Activated naive CD8-positive, alpha-beta T cell treated with anti-CD3 and anti-CD28 coated beads, Interleukin-2, amount 50 U/mL, for 16 hours (primary cell): Measurements from ENCODE around the gene AGBL1.

Source experiments
- DNase-seq: peaks from one replicate; pipeline ENCODE4 v3.0.0-alpha.2; 2020; ENCODE audit warnings: low read depth, low spot score

Gene AGBL1

DNA sequence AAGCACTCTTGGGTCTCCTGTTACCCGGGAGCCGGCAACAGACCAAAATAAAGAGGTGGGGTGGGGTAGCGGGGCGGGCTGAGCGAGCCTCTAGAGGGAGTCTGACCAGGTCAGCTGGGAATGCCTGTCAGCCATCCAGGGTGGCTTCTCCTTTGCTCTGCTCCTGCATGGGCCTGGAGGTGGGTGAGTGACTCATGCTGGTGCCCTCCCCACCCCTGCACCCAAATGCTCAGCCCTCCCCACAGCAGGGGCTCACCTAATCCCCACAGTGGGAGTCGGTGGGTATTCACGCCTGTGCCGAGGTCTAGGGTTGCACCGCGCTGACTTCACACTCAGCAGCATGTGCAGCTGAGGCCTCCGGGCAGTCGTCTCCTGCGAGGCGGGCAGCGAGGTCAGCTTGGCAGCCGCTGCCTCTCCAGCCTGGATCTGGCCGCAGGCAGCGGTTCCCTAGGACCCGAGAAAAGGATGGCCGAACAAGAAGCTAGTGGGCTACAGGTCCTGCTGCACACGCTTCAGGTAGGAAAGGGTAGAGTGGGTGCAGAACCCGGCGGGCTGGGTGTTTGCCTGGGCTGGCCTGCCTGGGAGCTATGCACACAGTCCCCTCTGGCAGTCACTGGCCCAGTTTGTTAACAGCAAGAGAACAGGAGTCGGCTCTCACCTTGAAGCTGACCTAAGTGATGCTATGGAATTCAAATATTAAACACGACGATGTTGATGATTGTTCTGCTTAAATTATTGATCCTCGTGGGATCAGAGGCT is at the start of gene AGBL1:
Gene AGBL1, plus strand, starts transcription at position 364 of the 759 bp plus-strand sequence.
- no peak for DNase-seq

DNA sequence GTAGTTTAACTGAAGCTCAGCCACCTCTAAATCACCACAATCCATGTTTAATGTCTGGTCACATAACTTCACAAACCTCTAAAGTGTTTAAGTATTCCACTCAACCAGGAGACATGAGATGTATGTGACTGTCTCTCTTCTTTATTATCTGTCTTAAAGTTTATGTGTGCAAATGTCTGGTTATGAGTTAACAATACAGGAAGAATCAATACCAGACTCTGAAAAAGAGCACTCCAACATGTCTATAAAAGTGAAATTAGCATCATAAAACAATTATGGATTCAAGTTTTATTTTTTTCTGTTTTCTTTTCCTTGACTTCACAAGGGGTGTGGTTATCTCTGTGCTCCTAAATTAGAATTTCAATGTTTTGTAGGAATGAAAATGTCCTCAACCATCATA is 44.8 kb upstream of the AGBL1 start:
- no peak for DNase-seq

DNA sequence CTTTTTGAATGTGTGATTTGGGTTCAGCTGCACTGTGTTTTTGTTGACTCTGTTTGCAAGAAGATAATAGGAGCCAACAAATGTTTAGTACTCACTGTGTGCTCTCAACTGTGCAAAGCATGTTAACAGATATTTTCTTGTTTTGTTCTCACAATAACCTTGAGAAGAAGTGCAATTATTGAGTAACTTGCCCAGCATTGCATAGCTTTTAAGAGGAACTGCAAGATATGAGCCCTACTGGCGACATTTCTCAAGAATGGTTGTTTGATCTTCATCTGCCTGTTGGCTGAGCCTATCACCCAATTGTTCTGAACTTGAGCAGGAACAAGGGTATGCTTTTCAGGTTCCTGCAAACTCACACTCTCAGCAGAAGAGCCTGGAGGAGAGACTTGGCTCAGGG is 43.4 kb upstream of the AGBL1 start:
- DNase-seq: no peak

GRCh38 chr15:86038491-86038890 is 41.2 kb upstream of the AGBL1 start:
- no peak for DNase-seq

- no peak for DNase-seq
These were observed 39.2 kb upstream of the AGBL1 start for GRCh38 chr15:86040356-86041033.

DNA sequence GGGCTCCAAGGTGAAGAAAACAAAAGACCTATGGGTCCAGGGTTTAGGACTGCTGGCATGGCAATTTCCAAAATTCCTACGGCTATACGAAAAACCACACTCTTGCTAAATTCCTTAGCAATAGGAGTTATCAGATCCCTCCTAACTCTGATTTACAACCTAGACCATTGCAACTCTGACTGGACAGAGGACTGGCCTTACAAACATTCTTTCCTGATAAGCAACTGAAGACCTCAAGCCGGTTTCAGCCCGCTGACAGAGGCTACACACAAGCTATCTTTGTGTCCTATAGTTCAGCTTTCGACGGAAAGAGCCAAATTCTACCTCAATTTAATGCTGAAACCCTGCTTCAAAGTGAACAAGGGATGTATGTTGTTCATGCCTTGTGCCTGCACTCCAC is 38.3 kb upstream of the AGBL1 start:
- no peak for DNase-seq

DNA sequence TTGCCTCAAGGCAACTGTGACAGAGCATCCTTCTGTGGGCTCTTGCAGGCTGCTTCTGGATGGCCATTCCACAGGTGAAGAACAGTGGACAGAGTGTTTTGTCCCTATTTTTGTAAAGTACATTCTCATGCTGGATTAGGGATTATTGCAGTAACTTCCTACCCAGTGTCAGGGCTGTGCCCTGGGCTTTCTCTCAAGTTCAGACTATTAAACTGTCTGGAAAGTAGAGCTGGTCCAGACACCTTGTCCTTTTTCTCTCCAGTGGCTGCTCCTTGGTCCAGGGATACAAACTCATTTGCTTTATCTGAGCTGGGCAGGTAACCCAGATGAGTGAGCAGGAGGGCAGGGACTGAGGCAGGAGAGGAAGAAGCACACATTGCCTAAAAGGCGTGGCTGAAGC is 37.4 kb upstream of the AGBL1 start:
- DNase-seq: no peak

GRCh38 chr15:86044981-86045380 is 34.7 kb upstream of the AGBL1 start:
- no peak for DNase-seq

GRCh38 chr15:86054338-86054737 is 25.3 kb upstream of the AGBL1 start:
- DNase-seq: no peak

- no peak for DNase-seq
These were observed 24.0 kb upstream of the AGBL1 start for GRCh38 chr15:86055688-86056087.

DNA sequence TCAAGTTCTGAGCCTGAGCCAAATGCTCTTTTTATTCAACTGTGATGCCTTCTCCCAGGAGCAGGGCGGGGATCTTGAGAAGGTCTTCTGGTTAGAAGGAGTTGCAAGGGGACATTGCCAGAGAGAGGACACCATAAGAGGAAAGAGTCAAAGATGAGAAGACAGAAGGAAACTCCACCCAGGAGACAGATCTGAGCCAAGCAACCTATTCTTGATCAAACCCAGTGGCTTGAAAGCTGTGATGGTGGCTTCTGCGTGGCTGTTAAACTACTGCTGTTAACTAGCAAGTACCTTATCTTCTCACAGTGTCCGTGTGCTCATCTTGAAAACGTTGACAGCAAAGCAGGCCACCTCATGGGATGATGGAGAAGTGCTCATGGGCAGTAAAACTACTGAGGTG is 19.8 kb upstream of the AGBL1 start:
- DNase-seq: no peak

- no peak for DNase-seq
These were observed 19.0 kb upstream of the AGBL1 start for GRCh38 chr15:86060674-86061073.

GRCh38 chr15:86061581-86061980 is 18.1 kb upstream of the AGBL1 start:
- no peak for DNase-seq

- DNase-seq: no peak
These were observed 16.9 kb upstream of the AGBL1 start for GRCh38 chr15:86062646-86063243.

DNA sequence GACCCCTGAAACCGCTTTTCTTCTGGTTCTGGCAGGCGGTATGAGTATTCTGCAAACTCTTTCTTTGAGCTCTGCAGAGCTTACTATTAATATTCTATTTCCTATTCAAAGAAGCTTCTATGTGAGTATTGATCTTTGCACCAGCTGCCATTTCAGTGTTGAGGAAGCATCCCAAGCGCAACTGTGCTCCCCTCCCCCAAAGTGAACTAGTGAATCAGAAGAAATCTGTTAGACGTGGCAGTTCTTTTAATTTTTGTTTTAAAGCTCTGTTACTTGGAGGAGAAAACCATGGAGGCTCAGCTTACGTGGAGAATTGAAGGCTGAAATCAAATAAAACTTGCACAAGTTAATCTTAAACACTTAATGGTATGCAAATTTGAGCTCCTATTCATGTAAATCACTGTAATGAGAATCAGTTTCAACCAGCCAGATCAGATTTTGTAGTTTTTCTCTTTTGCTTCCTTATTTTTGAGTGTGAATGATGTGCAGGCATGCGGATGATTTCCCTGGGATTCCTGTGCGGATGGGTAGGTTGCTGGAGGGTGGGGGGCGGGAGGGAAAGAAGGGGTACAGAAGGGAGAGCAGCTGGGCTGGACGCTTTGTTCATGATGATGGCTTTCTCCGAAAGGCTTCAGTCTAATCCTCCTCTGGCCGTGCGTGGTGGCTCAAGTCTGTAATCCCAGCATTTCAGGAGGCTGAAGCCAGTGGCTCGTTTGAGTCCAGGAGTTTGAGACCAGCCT is 16.1 kb upstream of the AGBL1 start:
- no peak for DNase-seq

- no peak for DNase-seq
These were observed 15.3 kb upstream of the AGBL1 start for GRCh38 chr15:86064326-86064725.

GRCh38 chr15:86066174-86066834 is 13.4 kb upstream of the AGBL1 start:
- no peak for DNase-seq

- no peak for DNase-seq
These were observed 6.4 kb upstream of the AGBL1 start for GRCh38 chr15:86073281-86073680.

DNA sequence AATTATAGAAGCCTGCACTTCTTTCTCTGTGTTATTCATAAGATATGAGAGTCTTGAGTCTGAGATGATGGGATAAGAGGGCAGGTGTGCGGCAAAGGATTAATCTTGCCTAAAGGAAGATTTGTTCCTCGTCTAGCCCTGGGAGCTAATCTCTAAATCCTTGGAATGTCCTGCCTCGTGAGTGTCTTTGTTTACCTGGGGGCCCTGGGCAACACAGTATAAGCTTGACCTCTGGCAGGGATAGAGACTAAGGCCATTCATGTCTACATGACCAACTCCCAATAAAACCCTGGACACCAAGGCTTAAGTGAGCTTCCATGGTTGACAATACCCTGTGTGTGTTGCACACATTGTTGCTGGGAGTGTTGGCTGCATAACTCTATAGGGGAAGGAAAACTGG is 3.2 kb upstream of the AGBL1 start:
- DNase-seq: no peak

DNA sequence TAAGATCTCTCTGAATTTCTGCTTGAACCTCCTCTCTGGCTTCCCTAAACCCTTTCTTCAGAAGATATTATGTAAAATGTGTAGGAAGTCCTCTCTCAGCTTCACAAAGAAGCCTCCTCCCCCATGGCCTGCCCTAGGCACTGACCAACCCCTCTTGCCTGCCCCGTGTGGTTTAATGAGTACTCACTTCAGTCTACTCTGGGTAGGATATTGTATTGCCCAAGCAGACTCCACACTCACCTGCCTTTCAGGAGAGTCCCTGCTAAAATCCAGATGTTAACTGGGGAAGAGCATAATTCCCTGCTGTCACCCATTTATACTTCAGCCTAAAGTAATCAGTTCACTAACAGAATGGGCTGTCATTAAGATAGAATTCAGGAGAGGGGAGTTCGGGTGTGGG is 2.6 kb upstream of the AGBL1 start:
- DNase-seq: no peak

GRCh38 chr15:86080302-86080701 is 631 bp downstream of the AGBL1 start:
- DNase-seq: no peak
